GM19043 (cell line): ENCODE results near the gene TSHZ2.

Source experiments
- ATAC-seq: cut with Tn5 transposase; IDR thresholded peaks from one replicate; pipeline ENCODE4 v1.9.1; 2021; ENCODE audit warnings: low read depth; ENCODE audit not compliant: unreplicated experiment

The TSHZ2 gene

GRCh38 chr20:53187392-53188068, 215.4 kb downstream of the TSHZ2 start:
- no peak for ATAC-seq

- no peak for ATAC-seq
Observed at GRCh38 chr20:53190225-53190624, 218.1 kb downstream of the TSHZ2 start.

- no peak for ATAC-seq
Observed at GRCh38 chr20:53191957-53192356, 219.8 kb downstream of the TSHZ2 start.

- ATAC-seq = no peak
Observed at GRCh38 chr20:53194306-53195290, 222.4 kb downstream of the TSHZ2 start.

GRCh38 chr20:53195876-53196610, 223.9 kb downstream of the TSHZ2 start:
- no peak for ATAC-seq

- no peak for ATAC-seq
Observed at GRCh38 chr20:53201588-53201987, 229.4 kb downstream of the TSHZ2 start.

GRCh38 chr20:53202777-53203176, 230.6 kb downstream of the TSHZ2 start:
- ATAC-seq = no peak

GRCh38 chr20:53205046-53205445, 232.9 kb downstream of the TSHZ2 start:
- no peak for ATAC-seq

- ATAC-seq = no peak
Observed at GRCh38 chr20:53208110-53208832, 236.1 kb downstream of the TSHZ2 start.

GRCh38 chr20:53210041-53210440, 237.9 kb downstream of the TSHZ2 start:
- ATAC-seq = no peak

- no peak for ATAC-seq
Observed at GRCh38 chr20:53210931-53211330, 238.8 kb downstream of the TSHZ2 start.

- ATAC-seq = no peak
Observed at GRCh38 chr20:53212018-53212417, 239.9 kb downstream of the TSHZ2 start.

GRCh38 chr20:53214392-53214791, 242.2 kb downstream of the TSHZ2 start:
- ATAC-seq = no peak

GRCh38 chr20:53215166-53215565, 243.0 kb downstream of the TSHZ2 start:
- no peak for ATAC-seq

GRCh38 chr20:53216478-53216855, 244.3 kb downstream of the TSHZ2 start:
- ATAC-seq = no peak

- ATAC-seq = peak; percentile 64
Observed at GRCh38 chr20:53216856-53217576, 244.9 kb downstream of the TSHZ2 start.

- no peak for ATAC-seq
Observed at GRCh38 chr20:53220482-53221307, 248.5 kb downstream of the TSHZ2 start.

- ATAC-seq = no peak
Observed at GRCh38 chr20:53221731-53222130, 249.6 kb downstream of the TSHZ2 start.

- ATAC-seq = no peak
Observed at GRCh38 chr20:53222416-53222815, 250.3 kb downstream of the TSHZ2 start.
